D721Med (cell line): Measurements from ENCODE around the gene NOX3.

Experiments used
- DNase-seq: peaks from one replicate; pipeline ENCODE4 v3.0.0; 2011; ENCODE audit warnings: low spot score; ENCODE audit not compliant: insufficient read length
- FAIRE-seq: peaks from 2 replicates; lab custom pipeline; 2011; peaks lifted over from hg19 to GRCh38; lab: Jason Lieb, UNC
- TF ChIP-seq, protein P1 (sequence below): IDR thresholded peaks from 2 replicates; pipeline ENCODE4 v1.5.1; 2012; ENCODE audit warnings: mild to moderate bottlenecking, control low read depth; ENCODE audit not compliant: insufficient read depth; ENCODE audit errors: missing control alignments

The NOX3 gene

DNA sequence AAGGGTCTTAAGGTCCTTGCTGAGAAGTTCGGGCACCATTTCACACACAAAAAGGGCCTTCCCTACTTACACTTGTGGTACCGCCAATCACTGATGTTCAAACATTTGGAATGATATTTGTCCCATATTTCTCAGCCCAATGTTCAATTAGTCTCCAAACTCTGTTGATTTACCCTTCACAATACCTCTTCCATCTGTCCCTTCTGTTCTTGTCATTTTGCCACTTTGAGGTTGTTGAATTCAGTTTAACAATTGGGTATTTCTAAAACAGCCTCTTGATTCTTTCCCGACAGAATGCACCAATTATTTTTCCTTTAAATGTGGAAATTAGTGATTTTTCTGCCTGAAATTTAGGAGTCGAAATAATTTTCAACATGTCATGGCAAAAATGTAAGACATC lies 46.2 kb downstream of the NOX3 start:
- no peak for DNase-seq
- TF ChIP-seq, protein P1, sequence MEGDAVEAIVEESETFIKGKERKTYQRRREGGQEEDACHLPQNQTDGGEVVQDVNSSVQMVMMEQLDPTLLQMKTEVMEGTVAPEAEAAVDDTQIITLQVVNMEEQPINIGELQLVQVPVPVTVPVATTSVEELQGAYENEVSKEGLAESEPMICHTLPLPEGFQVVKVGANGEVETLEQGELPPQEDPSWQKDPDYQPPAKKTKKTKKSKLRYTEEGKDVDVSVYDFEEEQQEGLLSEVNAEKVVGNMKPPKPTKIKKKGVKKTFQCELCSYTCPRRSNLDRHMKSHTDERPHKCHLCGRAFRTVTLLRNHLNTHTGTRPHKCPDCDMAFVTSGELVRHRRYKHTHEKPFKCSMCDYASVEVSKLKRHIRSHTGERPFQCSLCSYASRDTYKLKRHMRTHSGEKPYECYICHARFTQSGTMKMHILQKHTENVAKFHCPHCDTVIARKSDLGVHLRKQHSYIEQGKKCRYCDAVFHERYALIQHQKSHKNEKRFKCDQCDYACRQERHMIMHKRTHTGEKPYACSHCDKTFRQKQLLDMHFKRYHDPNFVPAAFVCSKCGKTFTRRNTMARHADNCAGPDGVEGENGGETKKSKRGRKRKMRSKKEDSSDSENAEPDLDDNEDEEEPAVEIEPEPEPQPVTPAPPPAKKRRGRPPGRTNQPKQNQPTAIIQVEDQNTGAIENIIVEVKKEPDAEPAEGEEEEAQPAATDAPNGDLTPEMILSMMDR = no peak
- FAIRE-seq = no peak

GRCh38 chr6:155408981-155409380 lies 46.7 kb downstream of the NOX3 start:
- no peak for DNase-seq
- TF ChIP-seq, protein P1 = no peak

DNA sequence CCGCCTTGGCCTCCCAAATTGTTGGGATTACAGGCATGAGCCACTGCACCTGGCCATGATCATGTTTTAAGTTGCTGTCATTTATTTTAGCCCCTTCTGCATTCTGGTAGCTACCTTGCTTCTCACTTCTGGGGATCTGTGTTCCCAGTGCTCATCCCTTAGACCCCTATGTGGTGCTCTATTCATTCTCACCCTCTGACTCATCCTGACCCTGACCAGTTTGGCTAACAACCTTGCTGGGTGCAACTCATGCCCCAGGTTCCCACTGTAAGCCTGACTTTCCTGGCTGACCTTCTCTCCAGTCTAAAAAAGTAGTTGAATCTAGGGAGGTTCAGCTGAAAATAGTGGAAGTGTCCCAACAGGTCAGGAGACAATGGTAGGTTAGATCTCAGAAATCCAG lies 47.4 kb downstream of the NOX3 start:
- no peak for DNase-seq
- TF ChIP-seq, protein P1 = no peak
- no peak for FAIRE-seq

More at GRCh38 chr6:155408981-155409380, 46.7 kb downstream of the NOX3 start:
- no peak for FAIRE-seq

- FAIRE-seq (no peak), DNase-seq (no peak)
- TF ChIP-seq, protein P1 = no peak
Observed at GRCh38 chr6:155406801-155407200, 48.8 kb downstream of the NOX3 start.

- FAIRE-seq = no peak
- no peak for DNase-seq
- TF ChIP-seq, protein P1 = no peak
Observed at GRCh38 chr6:155404937-155405336, 50.7 kb downstream of the NOX3 start.

DNA sequence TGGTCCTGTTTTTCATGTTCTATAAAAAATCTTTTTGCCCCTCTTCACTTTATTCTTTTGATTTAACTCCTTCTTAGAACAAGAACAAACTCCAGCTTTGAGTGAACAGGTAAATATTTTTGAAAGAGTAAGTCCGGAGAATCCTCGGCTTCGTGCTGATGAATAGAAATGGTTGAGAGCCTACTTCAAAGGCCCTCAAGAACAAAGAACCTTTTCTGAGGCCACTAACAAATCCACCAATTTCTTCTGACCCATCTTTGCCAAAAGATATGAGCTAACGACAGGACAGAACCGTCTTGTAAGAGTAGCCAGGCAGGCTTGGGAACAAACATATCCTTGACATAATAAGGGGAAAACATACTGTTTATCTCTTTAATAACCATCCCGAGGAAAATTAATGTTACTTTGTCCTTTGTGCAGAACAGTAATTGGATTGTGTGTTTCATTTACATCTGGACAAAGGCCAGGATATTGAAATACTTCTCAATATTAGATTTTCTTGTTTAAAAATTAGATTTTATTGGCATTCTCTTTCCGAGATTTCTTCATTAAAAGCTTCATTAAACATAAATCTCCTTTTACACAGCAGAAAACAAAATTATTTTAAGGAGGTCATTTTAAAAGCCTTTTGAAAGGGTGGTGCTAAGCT lies 52.9 kb downstream of the NOX3 start:
- no peak for DNase-seq
- TF ChIP-seq, protein P1 = no peak
- FAIRE-seq = no peak

GRCh38 chr6:155400654-155400965 lies 55.0 kb downstream of the NOX3 start:
- TF ChIP-seq, protein P1 = no peak
- DNase-seq = no peak
- FAIRE-seq = no peak
